Measurements from ENCODE around the gene ST6GAL2.

Gene ST6GAL2

GRCh38 chr2:106843001-106843909 lies 42.7 kb downstream of the ST6GAL2 start:
- no peak for TF ChIP-seq CTCF (IDR thresholded peaks at IDR 0.05; ENCODE audit: low read length, missing control alignments)
- no peak for DNase-seq (ENCODE audit: low read depth)
- no peak overlapping the region for H3K4me3 ChIP-seq (replicated peaks; ENCODE audit: low read depth, low read length)

- no peak for TF ChIP-seq CTCF (IDR thresholded peaks at IDR 0.05; ENCODE audit: low read length, missing control alignments)
- H3K4me3 ChIP-seq (replicated peaks; ENCODE audit: low read depth, low read length): no peak overlapping the region
- no peak for DNase-seq (ENCODE audit: low read depth)
Observed at GRCh38 chr2:106841886-106842645, 43.9 kb downstream of the ST6GAL2 start.

- no peak for DNase-seq (ENCODE audit: low read depth)
- no peak for TF ChIP-seq CTCF (IDR thresholded peaks at IDR 0.05; ENCODE audit: low read length, missing control alignments)
- no peak overlapping the region for H3K4me3 ChIP-seq (replicated peaks; ENCODE audit: low read depth, low read length)
Observed at GRCh38 chr2:106840818-106841217, 45.1 kb downstream of the ST6GAL2 start.

- no peak overlapping the region for H3K4me3 ChIP-seq (replicated peaks; ENCODE audit: low read depth, low read length)
- no peak for TF ChIP-seq CTCF (IDR thresholded peaks at IDR 0.05; ENCODE audit: low read length, missing control alignments)
- DNase-seq (ENCODE audit: low read depth): no peak
Observed at GRCh38 chr2:106839849-106840595, 45.9 kb downstream of the ST6GAL2 start.

- no peak for TF ChIP-seq CTCF (IDR thresholded peaks at IDR 0.05; ENCODE audit: low read length, missing control alignments)
- no peak overlapping the region for H3K4me3 ChIP-seq (replicated peaks; ENCODE audit: low read depth, low read length)
- DNase-seq (ENCODE audit: low read depth): no peak
Observed at GRCh38 chr2:106833256-106833655, 52.7 kb downstream of the ST6GAL2 start.

GRCh38 chr2:106831816-106832569 lies 54.0 kb downstream of the ST6GAL2 start:
- no peak for DNase-seq (ENCODE audit: low read depth)
- no peak for TF ChIP-seq CTCF (IDR thresholded peaks at IDR 0.05; ENCODE audit: low read length, missing control alignments)
- no peak overlapping the region for H3K4me3 ChIP-seq (replicated peaks; ENCODE audit: low read depth, low read length)
